K562 (cell line): Measurements from ENCODE around the gene HRCT1.

Experiments
- AFF4 ChIP-seq: sonication (generic); formaldehyde crosslinking; IDR thresholded peaks from 2 replicates; pipeline ENCODE4 v1.8.0; 2023; ENCODE audit warnings: mild to moderate bottlenecking, missing genetic modification reagents
- CBX5 ChIP-seq: IDR thresholded peaks from 2 replicates; pipeline ENCODE4 v1.6.1; 2014; ENCODE audit warnings: low read depth, borderline replicate concordance
- CTCF ChIP-seq, 3 experiments: IDR thresholded peaks in 2 of 3; conservative IDR thresholded peaks in 1 of 3; 2 replicates each; pipeline ENCODE4 v1.5.1; 2011 to 2012; ENCODE audit warnings: low read length in 3 of 3, mild to moderate bottlenecking in 3 of 3, control low read depth in 2 of 3, improper control_type of control experiment in 1 of 3, inconsistent platforms in 1 of 3, low read depth in 1 of 3, mixed read lengths in 1 of 3, moderate library complexity in 1 of 3; ENCODE audit not compliant: insufficient read depth in 2 of 3
- ELF4 ChIP-seq: fragments of 450-650 bp; formaldehyde crosslinking; IDR thresholded peaks from 2 replicates; pipeline ENCODE4 v1.4.0; 2022; ENCODE audit warnings: missing genetic modification characterization
- EP300 ChIP-seq: IDR thresholded peaks from 2 replicates; pipeline ENCODE4 v1.6.1; 2012; ENCODE audit warnings: low read length, improper control_type of control experiment
- HNRNPUL1 ChIP-seq: fragments of 200-400 bp; formaldehyde crosslinking; IDR thresholded peaks from 2 replicates; pipeline ENCODE4 v1.6.1; 2017; ENCODE audit warnings: low read length
- MAZ ChIP-seq, 2 experiments: fragments of 450-650 bp in 1 of 2; sonication (generic) in 1 of 2; formaldehyde crosslinking; IDR thresholded peaks in 1 of 2; conservative IDR thresholded peaks in 1 of 2; 2 replicates each; pipeline versions ENCODE4 v1.4.0 to v1.5.0; 2020; ENCODE audit warnings: mild to moderate bottlenecking in 1 of 2, missing genetic modification reagents in 1 of 2
- MBD1 ChIP-seq: fragments of 250-450 bp; sonication (Bioruptor Pico); IDR thresholded peaks from 2 replicates; pipeline ENCODE4 v1.8.0; 2022; ENCODE audit warnings: inconsistent platforms
- MYC ChIP-seq, 2 experiments: fragments of 250-450 bp in 1 of 2; sonication (Bioruptor Pico) in 1 of 2; IDR thresholded peaks; 2 replicates each; pipeline versions ENCODE4 v1.5.1 to v1.6.1; 2012 to 2021; ENCODE audit warnings: low read depth in 2 of 2, borderline replicate concordance in 1 of 2, improper control_type of control experiment in 1 of 2, low read length in 1 of 2, mild to moderate bottlenecking in 1 of 2, moderate library complexity in 1 of 2
- POLR2A ChIP-seq: fragments of 450-650 bp; conservative IDR thresholded peaks from 2 replicates; pipeline ENCODE4 v1.6.1; 2016
- ZNF184 ChIP-seq: sonication (generic); formaldehyde crosslinking; IDR thresholded peaks from 2 replicates; pipeline ENCODE4 v1.5.0; 2020; ENCODE audit warnings: missing genetic modification reagents
- ZNF76 ChIP-seq: fragments of 250-450 bp; sonication (Bioruptor Pico); IDR thresholded peaks from 2 replicates; pipeline ENCODE4 v1.4.0; 2020; ENCODE audit warnings: mild to moderate bottlenecking, moderate library complexity, borderline replicate concordance

- TF ChIP-seq CBX5: no peak
- TF ChIP-seq CTCF (IDR thresholded peaks at IDR 0.05 in 2 of 3, conservative IDR thresholded peaks at IDR 0.05 in 1 of 3; ENCODE audit: insufficient read depth in 2 of 3, low read depth in 1 of 3, low read length in 3 of 3): no peak
- no peak for TF ChIP-seq EP300
- TF ChIP-seq POLR2A: no peak
- no peak for TF ChIP-seq MBD1 (CRISPR knock-in tag)
- TF ChIP-seq ELF4 (CRISPR knock-in tag): no peak
- TF ChIP-seq HNRNPUL1: no peak
- no peak for TF ChIP-seq MAZ (CRISPR knock-in tag; conservative IDR thresholded peaks at IDR 0.05 in 1 of 2, IDR thresholded peaks at IDR 0.05 in 1 of 2)
- no peak for TF ChIP-seq ZNF184
- TF ChIP-seq AFF4: no peak
- TF ChIP-seq ZNF76 (CRISPR knock-in tag): no peak
- no peak for TF ChIP-seq MYC (IDR thresholded peaks at IDR 0.05; ENCODE audit: low read depth, low read length)
- TF ChIP-seq MYC (CRISPR knock-in tag; IDR thresholded peaks at IDR 0.05; ENCODE audit: borderline replicate concordance, low read depth): no peak
Observed at GRCh38 chr9:35915681-35916294, 9.8 kb downstream of the HRCT1 start.
